Right renal cortex interstitium (tissue), 3 donors: ENCODE data around the gene TOP3B. TPM values are rescaled to one million over a fixed set of nuclear protein-coding genes. Genes with fewer than 3 reads are reported as not detected.
A peak's percentile ranks its signal among the peaks of the same experiment; 100 is the strongest.

ENCODE experiments used
- DNase-seq, 3 donors: peaks; one replicate each; pipeline ENCODE4 v3.0.0-alpha.2; 2013; ENCODE audit warnings: low read depth in 3 of 3, low spot score in 2 of 3
- polyA plus RNA-seq, 3 donors: library from polyadenylated mRNA; unstranded; fragments of 120-200 nt; gene quantifications; one replicate each; pipeline ENCODE4 v1.2.1, GENCODE V29; 2013; ENCODE audit not compliant: insufficient read length in 3 of 3

The TOP3B gene
- polyA plus RNA-seq, 3 donors: 22.4 to 27.8 (median 22.9) TPM

DNA sequence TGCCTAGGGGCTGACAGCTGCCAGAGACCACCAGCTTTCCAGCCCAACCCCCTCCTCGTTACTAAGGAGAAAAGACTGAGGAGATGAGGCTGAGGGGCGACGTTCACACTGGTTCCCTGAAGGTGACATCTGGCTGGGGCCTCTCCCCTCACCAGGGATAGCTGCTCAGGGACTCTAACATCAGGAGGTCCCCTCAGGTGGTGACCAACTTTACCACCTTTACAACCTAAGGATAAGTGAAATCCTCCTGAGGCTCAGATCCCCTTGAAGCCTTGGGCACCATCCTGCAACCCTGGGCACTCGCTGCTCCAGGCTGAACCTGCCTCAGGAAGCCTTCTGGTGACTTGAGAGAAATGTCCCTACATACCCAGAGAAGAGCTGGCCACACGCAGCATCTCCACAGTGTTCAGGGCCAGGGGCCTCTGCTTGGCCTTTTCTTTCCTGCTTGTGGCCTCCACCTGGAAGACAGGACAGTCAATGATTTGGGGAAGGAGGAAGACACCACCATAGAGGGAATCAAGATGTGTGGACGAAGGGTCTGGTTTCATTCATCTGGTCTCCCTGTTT, 17.6 kb downstream of the TOP3B start:
- no peak for DNase-seq

GRCh38 chr22:21964234-21964633, 18.4 kb downstream of the TOP3B start:
- no peak for DNase-seq

DNA sequence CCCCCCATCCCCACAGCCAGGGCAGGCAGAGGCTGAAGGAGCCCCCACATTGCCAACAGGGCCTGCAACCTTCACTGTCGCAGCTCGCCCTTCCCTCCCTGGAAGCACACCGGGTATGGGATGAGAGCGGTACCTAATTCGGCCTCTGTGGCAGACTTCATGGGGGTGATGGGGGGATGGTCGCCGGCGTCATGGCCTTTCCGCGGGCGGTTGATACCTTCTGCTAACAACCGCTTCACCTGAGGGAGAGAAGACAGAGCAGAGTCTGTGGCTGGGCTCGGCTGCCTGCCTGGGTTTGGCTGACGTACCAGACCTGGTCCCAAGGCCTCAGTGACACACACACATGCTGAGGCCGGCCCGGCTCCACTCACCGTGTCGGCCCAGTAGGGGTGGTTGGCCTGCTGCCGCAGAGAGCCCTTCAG, 18.8 kb downstream of the TOP3B start:
- no peak for DNase-seq

- DNase-seq: no peak
Measured at GRCh38 chr22:21963286-21963685, 19.3 kb downstream of the TOP3B start.

GRCh38 chr22:21962655-21962949, 20.0 kb downstream of the TOP3B start:
- DNase-seq: no peak

DNA sequence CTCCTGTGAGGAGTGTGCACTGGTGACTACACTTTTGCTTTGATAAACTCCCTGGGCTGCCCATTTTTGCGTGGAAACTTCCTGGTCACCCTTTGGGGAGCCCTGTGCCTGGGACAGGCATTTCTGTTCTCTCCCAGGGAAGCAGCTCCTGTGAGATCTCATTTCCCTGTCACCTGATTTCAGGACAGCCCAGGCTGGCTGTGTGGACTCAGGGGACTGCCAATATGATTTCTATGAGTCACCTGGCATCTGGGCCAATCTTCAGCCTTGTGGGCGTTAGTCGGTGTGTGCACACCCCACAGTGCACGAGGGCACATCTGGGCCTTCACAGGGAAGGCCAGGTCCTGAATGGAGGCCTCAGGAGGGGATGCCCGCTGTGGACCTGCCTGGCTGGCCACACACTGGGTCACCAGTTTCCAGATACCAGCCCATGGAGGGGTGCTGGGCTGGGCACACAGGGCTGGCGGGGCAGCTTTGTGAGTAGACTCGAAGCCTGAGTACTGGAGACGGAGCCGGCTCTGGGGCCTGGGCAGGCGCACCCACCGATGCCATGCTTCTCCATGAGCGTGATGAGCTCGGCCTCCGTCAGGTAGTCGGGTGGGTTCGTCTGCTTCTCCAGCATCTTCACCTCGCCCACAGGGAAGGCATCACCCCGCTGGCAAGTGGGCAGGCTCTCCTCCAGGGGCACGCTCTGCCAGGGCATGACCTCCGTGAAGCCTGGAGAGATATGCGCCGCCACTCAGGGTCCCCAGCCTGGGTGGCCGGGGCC, 20.5 kb downstream of the TOP3B start:
- no peak for DNase-seq

DNA sequence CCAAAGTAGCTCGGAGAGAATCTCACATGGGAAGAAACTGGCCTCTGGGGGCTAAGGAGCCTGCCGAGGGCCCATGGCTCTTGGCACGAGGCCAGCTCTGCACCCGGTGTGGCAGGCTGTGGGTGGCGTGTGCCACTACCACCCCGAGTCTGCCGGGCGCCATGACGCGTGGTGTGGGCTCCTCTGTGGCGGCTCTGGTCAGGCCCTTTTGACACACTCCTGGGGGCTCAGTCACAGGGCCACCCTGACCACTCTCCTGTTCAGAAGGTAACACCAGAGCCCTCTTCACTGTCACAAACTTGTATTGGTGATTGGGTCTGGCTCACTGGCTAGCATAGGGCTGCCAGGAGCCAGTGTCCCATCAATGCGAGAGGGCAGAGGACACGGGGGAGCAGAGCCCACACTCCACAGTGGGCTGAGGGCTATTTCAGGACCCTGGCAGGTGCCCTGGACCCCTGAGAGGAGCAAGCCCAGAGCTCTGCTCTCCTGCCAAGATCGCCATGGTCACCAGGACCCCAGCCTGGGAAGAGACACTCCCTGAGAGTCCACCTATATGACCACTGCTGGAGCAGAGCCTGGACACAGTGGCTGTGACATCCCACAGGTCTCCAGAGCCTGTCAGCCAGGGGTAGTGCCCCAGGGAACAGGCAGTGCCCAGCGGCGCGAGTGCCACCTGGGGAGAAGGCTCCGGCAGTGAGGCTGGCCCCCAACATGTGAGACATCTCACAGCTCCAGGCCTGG, 21.3 kb downstream of the TOP3B start:
- DNase-seq: no peak

DNA sequence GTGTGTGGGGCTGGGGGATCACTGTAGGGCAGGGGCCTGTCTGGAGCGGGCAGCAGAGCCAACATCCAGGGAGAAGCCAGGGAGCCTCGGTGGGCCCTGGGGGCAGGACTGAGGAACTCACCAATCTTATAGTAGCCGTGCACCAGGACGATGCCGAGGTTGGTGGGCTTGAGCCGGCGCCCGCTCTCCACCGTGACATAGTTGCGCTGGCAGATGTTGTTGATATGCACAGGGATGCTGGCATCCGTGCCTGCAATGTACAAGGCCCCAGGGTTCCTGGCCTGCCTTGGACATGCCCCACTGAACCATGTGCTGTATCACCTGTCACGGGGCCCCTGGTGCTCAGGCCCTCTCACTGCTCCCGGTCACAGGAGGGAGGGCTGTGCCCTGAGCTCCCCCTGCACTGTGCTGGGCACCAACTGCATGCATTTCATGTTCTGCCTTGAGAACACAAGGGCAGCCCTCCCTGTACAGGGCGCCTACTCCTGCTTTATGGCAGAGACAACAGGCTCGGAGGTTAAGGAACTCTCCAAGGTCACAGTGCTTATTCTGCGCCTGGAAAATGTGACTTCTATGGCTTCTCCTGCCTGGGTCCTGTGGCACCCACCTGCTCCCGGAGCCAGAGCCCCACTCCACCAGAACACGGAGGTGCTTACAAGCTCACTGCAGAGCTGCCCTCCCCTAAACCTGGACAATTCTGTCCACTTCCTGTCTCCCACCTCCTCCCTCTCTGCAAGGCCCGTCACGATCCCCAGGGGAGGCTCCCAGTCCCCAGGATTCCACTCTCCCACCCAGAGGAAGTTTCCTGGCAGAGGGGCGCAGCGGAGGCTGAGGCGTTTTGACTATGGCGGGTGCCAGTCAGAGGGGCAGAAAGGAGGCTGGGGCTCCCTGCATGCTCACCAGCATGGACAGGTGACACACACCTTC, 22.1 kb downstream of the TOP3B start:
- no peak for DNase-seq

DNA sequence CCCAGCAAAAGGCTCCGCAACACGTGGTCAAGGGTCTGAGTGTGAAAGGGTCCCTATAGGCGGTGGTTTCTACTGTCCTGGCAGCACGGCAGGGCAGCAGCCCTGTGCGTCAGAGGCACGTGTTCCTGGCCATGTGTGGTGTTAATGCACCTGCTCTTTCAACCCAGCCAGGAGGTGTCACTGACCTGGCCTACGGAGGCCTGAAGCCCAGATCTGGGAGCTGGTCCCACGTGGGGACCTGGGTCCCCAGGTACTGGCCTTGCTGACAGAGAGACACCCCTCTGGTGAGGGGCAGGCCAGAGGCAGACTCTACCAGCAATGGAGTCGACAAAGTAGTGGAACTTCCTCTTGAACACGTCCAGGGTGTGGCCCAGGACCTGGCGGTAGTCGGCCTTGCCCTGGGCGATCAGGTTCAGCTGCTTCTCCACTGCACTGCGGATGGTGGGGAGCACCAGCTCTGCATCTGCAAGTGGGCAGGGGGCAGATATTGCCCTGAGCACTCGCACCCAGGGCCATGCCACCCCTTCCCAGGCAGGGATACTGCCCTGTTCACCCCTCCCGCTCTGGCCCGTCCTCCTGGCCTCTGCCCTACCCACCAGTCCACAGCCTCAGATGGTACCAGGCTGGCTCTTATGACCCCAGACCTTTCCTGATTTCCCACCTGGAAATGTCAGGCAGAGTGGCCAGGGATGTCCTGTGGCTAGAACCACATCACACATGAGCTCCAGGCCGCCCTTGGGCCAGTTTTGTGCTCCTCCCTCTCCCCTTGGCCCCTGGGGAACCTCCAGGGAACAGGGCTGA, 23.1 kb downstream of the TOP3B start:
- no peak for DNase-seq

GRCh38 chr22:21958360-21959273, 24.0 kb downstream of the TOP3B start:
- no peak for DNase-seq

GRCh38 chr22:21952586-21953571, 29.7 kb downstream of the TOP3B start, which contains the start of gene PPM1F:
Gene PPM1F (minus strand): TSS chr22:21952848. CDS start chr22:21946048, 6,800 bp downstream.
- DNase-seq: peak in 2 of 3 donors; percentile 59 to 68

- no peak for DNase-seq
Measured at GRCh38 chr22:21951931-21952465, 30.6 kb downstream of the TOP3B start.

DNA sequence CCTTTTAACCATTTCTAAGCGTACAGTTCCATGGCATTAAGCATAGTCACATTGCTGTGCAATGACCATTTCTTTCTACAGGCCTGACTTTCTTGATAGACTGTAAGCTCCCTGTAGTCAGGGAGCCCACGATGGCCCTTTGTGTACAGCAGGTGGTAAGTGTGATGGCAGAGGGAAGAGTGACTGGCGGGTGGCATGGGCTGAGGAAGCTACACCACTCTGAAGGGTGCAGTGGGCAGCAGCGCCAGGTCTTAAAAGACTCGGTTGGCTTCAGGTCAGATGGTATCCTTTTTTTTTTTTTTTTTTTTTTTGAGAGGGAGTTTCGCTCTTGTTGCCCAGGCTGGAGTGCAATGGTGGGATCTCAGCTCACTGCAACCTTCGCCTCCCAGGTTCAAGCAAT, 31.5 kb downstream of the TOP3B start:
- no peak for DNase-seq

DNA sequence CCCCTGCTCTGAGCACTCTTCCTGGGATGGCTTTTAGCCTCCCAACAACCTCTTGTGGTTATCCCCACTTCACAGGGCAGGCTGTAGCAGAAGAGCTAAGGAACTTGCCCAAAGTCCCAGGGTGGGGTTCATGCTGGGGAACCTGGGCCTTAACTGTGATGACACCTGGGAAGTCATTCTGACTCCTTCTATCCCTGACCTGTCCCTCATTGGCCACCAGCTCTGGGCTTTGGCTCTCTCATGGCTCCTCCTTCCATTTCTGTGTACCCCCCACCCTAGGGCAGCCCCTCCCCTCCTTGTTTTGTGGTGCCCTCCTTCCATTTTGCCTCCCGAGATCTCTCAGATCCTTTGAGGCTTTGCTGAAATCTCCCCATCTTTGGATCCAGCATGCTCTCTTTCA, 32.6 kb downstream of the TOP3B start:
- DNase-seq: no peak

DNA sequence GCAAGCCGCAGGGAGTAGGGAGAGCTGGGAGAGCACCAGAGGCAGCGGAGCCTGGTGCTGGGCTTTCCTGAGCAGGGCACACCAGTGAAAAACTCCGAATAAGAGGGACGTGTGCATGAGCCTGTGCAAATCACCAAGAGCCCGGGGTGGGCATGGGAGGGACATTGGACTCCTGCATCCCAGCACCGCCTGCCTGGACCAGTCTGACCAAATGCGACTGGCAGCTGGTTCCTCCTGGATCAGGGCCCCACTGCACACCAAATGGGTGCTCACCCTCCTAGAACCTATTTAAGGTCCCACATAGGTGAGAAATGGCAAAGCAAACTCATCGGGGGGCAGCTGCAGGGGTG, 33.0 kb downstream of the TOP3B start:
- no peak for DNase-seq

DNA sequence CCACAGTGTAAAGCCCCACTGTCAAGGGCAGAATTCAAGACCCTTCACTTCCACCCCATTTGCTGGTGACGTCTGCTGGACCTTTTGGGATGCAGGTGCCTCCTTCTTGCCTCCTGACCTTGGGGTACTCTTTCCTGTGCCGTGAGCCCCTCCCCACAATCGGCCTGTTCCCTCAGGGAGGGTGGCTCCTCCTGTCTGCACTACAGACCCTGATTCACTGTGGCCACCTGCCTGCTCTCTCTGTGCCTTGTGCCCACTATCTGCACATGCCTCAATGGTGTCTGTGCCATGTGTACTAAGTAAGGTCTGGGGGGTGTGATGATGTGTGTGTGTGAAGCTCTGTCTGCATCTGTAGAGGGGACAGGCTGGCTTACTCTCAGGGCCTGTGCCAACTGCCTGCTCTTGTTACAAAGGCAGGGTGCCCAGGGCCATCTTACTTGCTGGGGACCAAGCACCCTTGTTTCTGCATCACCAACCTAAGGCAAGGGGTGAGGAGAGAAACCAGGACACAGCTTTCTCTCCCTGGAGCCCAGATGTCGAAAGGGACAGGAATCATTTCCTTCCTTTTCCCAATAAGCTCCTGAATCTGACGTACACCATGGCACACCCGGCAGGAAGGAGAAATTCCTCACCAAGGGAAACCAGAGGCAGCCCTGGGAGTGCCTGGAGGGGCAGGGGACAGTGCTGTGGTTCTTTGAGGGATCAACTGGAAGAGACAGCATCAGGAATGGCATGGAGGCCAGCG, 33.6 kb downstream of the TOP3B start:
- no peak for DNase-seq

DNA sequence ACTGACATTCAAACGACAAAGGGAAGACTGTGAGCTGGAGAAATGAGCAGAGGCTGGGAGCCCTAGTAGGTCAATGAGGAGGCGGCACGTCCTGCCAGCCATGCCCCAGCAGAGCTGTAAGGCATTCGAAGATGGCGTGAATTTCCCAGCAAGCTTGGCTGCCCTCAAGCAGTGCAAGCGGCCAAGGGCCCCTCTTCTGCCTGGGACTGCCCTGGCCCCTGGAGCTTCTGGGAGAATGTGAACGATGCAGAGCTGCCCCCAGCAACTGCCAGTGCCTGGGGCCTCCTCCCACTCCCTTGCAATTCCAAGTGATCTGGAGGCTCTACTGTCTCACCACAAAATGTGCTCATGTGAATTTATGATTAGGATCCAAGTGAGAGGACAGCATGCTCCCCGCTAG, 34.2 kb downstream of the TOP3B start:
- DNase-seq: no peak
